SK-N-SH (cell line): Measurements from ENCODE around the gene LMO7.

Experiments
- ELF1 ChIP-seq: IDR thresholded peaks from 2 replicates; pipeline ENCODE4 v1.4.0; 2012
- EP300 ChIP-seq, 2 experiments: IDR thresholded peaks; 2 replicates each; pipeline versions ENCODE4 v1.4.0 to v1.6.1; 2012; ENCODE audit warnings: borderline replicate concordance in 1 of 2, low read depth in 1 of 2, low read length in 1 of 2
- EZH2phosphoT487 ChIP-seq: fragments of 200-600 bp; sonication (generic); IDR thresholded peaks from 2 replicates; pipeline ENCODE4 v1.6.1; 2017; ENCODE audit warnings: low read depth, mixed run types, mild to moderate bottlenecking, antibody characterized with exemption, moderate library complexity, borderline replicate concordance
- JUND ChIP-seq: IDR thresholded peaks from 2 replicates; pipeline ENCODE4 v1.4.0; 2012
- POLR2AphosphoS5 ChIP-seq: IDR thresholded peaks from 2 replicates; pipeline ENCODE4 v1.6.1; 2012; ENCODE audit warnings: low read depth, low read length
- RAD21 ChIP-seq: IDR thresholded peaks from 2 replicates; pipeline ENCODE4 v1.6.1; 2012; ENCODE audit warnings: mild to moderate bottlenecking, low read length
- TCF12 ChIP-seq: IDR thresholded peaks from 2 replicates; pipeline ENCODE4 v1.4.0; 2012
- TEAD4 ChIP-seq: IDR thresholded peaks from 2 replicates; pipeline ENCODE4 v1.4.0; 2012; ENCODE audit warnings: mild to moderate bottlenecking, borderline replicate concordance; ENCODE audit not compliant: insufficient read depth
- YY1 ChIP-seq: IDR thresholded peaks from 2 replicates; pipeline ENCODE4 v1.4.0; 2012; ENCODE audit warnings: low read depth, mild to moderate bottlenecking
- TF ChIP-seq, protein P1 (sequence below): fragments of 200-600 bp; sonication (generic); IDR thresholded peaks from 2 replicates; pipeline ENCODE4 v1.6.1; 2017; ENCODE audit warnings: antibody characterized with exemption, mild to moderate bottlenecking, moderate library complexity
- TF ChIP-seq, protein P2 (sequence below): fragments of 150-350 bp; IDR thresholded peaks from 2 replicates; pipeline ENCODE4 v1.6.1; 2017; ENCODE audit warnings: antibody characterized with exemption, low read length, low read depth, borderline replicate concordance

DNA sequence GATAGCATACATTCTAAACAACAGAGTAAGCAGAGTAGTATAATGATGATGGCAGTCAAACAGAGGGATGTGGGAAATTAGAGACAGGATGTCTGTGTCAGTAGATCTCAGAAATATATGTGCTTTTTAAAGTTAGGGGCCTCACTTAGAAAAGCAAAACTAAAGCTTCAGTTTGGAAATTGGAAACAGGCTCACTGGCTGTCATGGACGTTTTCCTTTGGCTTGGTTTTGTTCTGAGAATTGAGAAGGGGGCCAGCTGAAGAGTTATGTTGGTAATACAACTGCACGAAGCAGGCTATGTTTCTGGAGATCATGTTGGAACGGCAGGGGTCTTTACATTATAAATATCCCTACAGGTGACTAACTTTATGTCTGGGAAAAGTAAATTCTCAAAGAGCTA is 261.3 kb downstream of the LMO7 start:
- TF ChIP-seq RAD21, result no peak
- TF ChIP-seq ELF1, result no peak
- TF ChIP-seq, protein P1, sequence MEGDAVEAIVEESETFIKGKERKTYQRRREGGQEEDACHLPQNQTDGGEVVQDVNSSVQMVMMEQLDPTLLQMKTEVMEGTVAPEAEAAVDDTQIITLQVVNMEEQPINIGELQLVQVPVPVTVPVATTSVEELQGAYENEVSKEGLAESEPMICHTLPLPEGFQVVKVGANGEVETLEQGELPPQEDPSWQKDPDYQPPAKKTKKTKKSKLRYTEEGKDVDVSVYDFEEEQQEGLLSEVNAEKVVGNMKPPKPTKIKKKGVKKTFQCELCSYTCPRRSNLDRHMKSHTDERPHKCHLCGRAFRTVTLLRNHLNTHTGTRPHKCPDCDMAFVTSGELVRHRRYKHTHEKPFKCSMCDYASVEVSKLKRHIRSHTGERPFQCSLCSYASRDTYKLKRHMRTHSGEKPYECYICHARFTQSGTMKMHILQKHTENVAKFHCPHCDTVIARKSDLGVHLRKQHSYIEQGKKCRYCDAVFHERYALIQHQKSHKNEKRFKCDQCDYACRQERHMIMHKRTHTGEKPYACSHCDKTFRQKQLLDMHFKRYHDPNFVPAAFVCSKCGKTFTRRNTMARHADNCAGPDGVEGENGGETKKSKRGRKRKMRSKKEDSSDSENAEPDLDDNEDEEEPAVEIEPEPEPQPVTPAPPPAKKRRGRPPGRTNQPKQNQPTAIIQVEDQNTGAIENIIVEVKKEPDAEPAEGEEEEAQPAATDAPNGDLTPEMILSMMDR, result no peak
- TF ChIP-seq TCF12, result no peak
- TF ChIP-seq EZH2phosphoT487, result no peak
- TF ChIP-seq, protein P2, sequence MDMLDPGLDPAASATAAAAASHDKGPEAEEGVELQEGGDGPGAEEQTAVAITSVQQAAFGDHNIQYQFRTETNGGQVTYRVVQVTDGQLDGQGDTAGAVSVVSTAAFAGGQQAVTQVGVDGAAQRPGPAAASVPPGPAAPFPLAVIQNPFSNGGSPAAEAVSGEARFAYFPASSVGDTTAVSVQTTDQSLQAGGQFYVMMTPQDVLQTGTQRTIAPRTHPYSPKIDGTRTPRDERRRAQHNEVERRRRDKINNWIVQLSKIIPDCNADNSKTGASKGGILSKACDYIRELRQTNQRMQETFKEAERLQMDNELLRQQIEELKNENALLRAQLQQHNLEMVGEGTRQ, result no peak
- TF ChIP-seq JUND, result no peak
- no peak for TF ChIP-seq TEAD4
- TF ChIP-seq POLR2AphosphoS5, result no peak
- no peak for TF ChIP-seq EP300 (IDR thresholded peaks at IDR 0.05; ENCODE audit: borderline replicate concordance in 1 of 2, low read depth in 1 of 2, low read length in 1 of 2)
- no peak for TF ChIP-seq YY1
